HepG2 (cell line): ENCODE measurements around the gene TSPYL4.

Source experiments
- CEBPB ChIP-seq: IDR thresholded peaks from 2 replicates; pipeline ENCODE4 v1.6.1; 2011; ENCODE audit warnings: low read depth, low read length, improper control_type of control experiment, borderline replicate concordance
- MAX ChIP-seq: IDR thresholded peaks from 2 replicates; pipeline ENCODE4 v1.6.1; 2012; ENCODE audit warnings: inconsistent platforms
- MTF1 ChIP-seq: sonication (generic); formaldehyde crosslinking; IDR thresholded peaks from 2 replicates; pipeline ENCODE4 v1.5.0; 2020; ENCODE audit warnings: missing genetic modification reagents
- ZNF792 ChIP-seq: IDR thresholded peaks from 2 replicates; pipeline ENCODE4 v1.6.1; 2016

DNA sequence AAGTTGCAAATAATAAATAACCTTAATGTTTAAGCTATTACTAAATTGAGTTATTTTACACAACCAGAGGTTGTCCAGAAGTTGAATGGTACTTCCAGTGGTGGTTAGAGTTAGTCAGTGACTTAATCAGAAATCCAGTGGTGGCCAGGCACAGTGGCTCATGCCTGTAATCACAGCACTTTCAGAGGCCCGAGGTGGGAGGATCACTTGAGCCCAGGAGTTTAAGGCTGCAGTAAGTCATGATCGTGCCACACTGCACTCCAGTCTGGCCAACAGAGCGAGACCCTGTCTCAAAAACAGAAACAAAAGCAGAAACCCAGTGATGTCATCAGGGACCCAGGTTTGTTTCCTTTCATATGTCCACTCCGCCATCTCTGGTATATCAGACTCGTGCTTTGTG, 35.0 kb downstream of the TSPYL4 start:
- TF ChIP-seq MAX (no peak), MTF1 (no peak), CEBPB (no peak), ZNF792 (no peak)
